ENCODE measurements around the gene SYCP1. TPM values are rescaled to one million over a fixed set of nuclear protein-coding genes. Genes with fewer than 3 reads are reported as not detected.
"Not testable (repeated sequence)": the region's sequence is repeated elsewhere in the genome, so short reads cannot be mapped to it uniquely, and the experiment has no call there.

The SYCP1 gene, protein sequence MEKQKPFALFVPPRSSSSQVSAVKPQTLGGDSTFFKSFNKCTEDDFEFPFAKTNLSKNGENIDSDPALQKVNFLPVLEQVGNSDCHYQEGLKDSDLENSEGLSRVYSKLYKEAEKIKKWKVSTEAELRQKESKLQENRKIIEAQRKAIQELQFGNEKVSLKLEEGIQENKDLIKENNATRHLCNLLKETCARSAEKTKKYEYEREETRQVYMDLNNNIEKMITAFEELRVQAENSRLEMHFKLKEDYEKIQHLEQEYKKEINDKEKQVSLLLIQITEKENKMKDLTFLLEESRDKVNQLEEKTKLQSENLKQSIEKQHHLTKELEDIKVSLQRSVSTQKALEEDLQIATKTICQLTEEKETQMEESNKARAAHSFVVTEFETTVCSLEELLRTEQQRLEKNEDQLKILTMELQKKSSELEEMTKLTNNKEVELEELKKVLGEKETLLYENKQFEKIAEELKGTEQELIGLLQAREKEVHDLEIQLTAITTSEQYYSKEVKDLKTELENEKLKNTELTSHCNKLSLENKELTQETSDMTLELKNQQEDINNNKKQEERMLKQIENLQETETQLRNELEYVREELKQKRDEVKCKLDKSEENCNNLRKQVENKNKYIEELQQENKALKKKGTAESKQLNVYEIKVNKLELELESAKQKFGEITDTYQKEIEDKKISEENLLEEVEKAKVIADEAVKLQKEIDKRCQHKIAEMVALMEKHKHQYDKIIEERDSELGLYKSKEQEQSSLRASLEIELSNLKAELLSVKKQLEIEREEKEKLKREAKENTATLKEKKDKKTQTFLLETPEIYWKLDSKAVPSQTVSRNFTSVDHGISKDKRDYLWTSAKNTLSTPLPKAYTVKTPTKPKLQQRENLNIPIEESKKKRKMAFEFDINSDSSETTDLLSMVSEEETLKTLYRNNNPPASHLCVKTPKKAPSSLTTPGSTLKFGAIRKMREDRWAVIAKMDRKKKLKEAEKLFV
- total RNA-seq = not detected

- DNase-seq = no peak
Measured at GRCh38 chr1:114854693-114855320, at the start of gene SYCP1. TSS of gene SYCP1 (plus strand) at chr1:114854863. CDS start at chr1:114855465, 602 bp downstream.

DNA sequence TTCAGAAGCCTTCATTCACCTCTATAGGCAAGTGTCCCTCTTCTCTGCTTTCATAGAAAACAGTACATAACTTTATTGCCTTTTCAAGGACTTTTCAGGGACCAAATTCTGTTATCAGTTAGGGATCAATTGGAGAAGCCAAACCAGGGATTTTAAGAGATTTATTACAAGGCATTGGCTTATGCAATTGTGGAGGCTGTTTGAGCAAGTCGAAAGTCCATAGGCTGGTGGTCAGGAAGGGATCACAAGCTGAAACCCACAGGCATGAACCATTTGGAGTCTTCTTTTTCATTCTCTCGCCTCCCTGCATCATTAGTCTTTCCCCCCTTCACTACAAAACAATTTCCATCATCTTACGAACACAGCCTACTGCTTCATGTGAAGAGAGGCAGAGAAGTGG, 34.8 kb upstream of the SYCP1 start:
- DNase-seq = no peak

- no peak for DNase-seq
Measured at GRCh38 chr1:114820392-114820791, 34.3 kb upstream of the SYCP1 start.

DNA sequence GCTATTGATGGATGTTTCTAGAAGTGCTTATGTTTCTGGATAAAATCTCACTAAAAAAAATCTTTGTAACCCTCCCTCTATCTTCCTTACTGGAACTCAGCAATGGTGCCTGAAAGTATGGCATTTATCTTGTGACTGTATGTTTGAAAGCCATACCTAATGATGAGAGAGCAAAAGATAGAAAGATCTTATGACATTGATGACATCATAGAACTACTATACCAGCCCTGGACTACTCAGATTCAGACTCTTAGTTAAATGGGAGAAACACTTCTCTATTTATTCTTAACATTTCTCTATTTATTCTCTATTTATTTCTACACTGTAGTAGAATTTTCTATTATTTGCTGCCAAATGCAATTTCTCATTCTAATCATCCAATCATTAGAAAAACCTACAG, 32.7 kb upstream of the SYCP1 start:
- no peak for DNase-seq

GRCh38 chr1:114828251-114828650, 26.4 kb upstream of the SYCP1 start:
- no peak for DNase-seq

DNA sequence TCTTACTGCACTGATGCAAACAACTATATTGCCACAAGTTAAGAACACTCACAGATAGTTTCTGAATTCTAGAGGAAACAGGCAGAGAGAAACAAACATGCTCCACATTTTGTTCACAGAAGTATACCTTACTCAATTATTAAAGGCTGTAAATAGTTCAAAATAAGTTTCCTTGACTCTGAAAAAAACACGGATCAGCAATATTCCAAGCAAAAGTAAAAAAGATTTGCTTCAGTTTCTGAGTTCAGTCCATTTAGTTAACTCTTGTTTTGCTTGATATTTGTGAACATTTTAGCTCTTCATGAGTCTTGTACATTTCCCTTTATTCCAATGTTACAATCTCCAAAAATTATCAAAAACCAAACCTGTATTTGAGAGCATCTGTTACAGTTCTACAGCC, 24.6 kb upstream of the SYCP1 start:
- not testable (repeated sequence) for DNase-seq

GRCh38 chr1:114831276-114831994, 23.2 kb upstream of the SYCP1 start:
- DNase-seq = no peak

GRCh38 chr1:114832057-114832456, 22.6 kb upstream of the SYCP1 start:
- DNase-seq = no peak

DNA sequence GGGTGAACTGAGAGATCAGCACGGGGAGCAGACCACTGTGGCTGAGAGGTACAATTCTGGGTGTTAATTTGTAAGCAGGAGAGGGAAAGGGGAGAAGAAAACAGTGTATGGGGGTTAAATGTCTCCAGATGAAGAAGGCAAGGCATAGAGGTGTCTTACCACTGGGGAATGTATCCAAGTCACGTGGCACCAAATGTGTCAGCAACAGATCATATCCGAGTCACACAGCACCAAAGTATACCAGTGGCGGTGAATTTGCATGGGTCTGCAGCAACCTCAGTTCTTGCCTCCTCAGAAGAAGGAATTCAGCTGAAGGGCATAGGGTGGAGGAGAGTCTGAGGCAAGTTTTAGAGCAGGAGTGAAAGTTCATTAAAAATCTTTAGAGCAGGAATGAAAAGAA, 21.2 kb upstream of the SYCP1 start:
- DNase-seq = no peak

GRCh38 chr1:114844270-114844669, 10.4 kb upstream of the SYCP1 start:
- no peak for DNase-seq

- no peak for DNase-seq
Measured at GRCh38 chr1:114853584-114853983, 1.1 kb upstream of the SYCP1 start.

- no peak for DNase-seq
Measured at GRCh38 chr1:114861384-114861783, 6.7 kb downstream of the SYCP1 start.

DNA sequence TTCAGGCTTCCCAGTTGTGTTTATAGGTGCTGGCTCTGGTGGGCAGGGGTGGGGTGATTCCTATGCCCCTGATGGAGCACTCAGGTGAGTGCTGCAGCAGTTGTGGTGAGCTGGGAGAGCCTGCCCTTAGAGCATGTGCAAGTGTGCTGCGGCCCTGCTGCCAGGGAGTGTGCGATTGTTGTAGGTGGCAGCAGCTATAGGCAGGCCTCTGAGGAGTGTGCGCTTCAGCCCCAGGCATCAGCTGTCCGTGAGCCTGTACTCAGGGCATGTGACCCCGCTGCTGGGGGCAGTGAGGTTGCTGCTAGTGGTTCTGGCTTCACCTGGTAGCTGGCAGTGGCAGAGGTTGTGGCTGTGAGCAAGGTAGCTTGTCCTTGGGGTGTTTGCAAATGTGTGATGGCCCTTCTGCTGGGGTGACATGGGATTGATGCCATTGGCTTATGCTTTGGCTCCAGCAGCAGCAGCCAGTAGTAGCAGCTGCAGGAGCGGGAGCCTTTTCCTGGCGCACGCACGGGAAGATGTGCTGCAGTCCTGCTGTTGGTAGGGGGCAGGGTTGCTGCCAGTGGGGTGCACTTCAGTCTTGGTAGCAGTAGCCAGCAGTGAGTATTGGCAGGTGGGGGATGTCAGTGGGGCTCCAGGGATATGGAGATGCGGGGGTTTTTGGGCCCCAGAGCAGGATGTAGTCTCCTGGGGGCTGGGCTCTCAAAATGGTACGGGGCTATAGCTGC, 37.7 kb downstream of the SYCP1 start:
- DNase-seq = no peak

DNA sequence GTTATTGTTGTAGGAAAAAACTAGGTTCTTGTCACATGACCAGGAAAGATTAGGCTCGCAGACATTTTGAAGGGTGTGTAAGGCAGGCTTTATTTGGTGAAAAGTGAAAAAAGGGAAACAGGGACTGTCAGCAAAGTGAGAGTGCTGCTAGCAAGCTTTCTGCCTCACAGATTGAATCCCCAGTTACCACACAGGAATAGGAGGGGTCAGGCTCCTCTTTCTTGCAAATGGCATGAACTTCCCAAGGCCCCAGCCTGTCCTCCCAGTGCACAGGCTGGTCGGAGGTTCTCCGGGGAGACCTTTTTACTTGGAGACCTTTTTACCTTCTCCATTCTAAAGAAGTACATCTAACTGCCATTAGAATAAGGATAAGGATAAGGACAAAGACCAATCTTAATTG, 42.1 kb downstream of the SYCP1 start:
- DNase-seq = no peak

GRCh38 chr1:114901814-114902213, 47.2 kb downstream of the SYCP1 start:
- DNase-seq = no peak

DNA sequence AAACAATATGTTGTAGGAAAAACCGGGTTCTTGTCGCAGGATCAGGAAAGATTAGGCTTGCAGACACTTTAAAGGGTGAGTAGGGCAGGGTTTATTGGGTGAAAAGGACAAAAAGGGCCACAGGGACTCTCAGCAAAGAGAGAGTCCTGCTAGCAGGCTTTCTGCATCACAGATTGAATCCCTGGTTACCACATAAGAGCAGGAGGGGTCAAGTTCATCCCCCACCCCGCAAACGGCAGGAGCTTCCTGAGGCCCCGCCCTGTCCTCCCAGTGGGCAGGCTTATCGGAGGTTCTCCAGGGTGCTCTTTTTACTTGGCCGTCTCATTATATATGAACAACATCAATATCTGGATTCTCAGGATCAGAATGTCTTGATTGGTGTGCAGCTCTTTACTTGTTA, 47.7 kb downstream of the SYCP1 start:
- DNase-seq = no peak

GRCh38 chr1:114903480-114903879, 48.8 kb downstream of the SYCP1 start:
- DNase-seq = no peak

DNA sequence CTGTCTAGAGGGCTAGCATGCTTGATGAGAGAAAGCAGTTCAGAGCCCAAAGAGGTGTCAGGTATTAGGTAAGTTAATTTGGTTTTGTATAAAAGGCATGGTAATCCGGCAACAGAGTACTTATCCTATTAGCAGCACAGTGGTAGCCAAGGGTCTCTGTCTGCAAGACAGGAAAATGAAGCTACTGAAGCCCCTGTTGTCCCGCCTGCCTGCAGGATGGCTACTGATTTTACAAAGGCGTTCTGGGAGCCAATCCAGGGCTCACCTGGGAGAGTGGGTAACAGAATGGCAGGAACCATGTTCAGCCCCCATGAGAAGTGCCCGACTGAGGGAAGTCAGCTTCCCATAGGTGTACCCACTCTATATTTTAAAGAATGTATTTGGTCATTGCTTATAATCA, 61.1 kb downstream of the SYCP1 start:
- DNase-seq = not testable (repeated sequence)

GRCh38 chr1:114926607-114927006, 71.9 kb downstream of the SYCP1 start:
- no peak for DNase-seq

GRCh38 chr1:114927401-114927800, 72.7 kb downstream of the SYCP1 start:
- no peak for DNase-seq

DNA sequence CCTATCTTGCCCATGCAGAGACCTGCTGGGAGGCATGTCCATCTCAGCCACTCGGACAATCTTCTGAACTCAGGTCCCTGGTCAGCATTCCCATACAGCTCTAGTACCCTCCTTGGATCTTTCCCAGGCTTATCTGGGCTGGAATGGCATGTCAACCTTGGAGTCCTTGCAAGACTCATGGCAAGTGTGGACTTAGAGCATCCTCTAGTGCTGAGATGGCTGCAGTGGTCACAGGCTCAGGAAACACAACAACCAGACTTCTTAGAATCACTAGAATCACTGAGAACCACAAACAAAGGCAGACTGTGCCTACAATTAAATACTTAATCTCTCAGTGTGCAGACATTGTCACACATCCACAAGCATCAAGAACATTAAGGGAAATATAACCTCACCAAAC, 101.9 kb downstream of the SYCP1 start:
- DNase-seq = no peak

Measured in occipital lobe (tissue), 2 donors.